Mucosa of stomach (tissue), 1 donor: ENCODE measurements around the gene TACR2.
A peak's percentile ranks its signal among the peaks of the same experiment; 100 is the strongest.

ENCODE experiments used
- H3K27me3 ChIP-seq: one replicate; pipeline ENCODE4 v1.7.0; 2013; ENCODE audit warnings: mild to moderate bottlenecking, low read length; ENCODE audit not compliant: control insufficient read depth, insufficient read depth
- H3K36me3 ChIP-seq: one replicate; pipeline ENCODE4 v1.7.0; 2013; ENCODE audit warnings: low read length; ENCODE audit not compliant: control insufficient read depth, insufficient read depth
- H3K4me1 ChIP-seq: one replicate; pipeline ENCODE4 v1.7.0; 2013; ENCODE audit warnings: mild to moderate bottlenecking, low read length; ENCODE audit not compliant: control insufficient read depth, insufficient read depth
- H3K4me3 ChIP-seq: one replicate; pipeline ENCODE4 v1.7.0; 2013; ENCODE audit warnings: low read length
- H3K9ac ChIP-seq: one replicate; pipeline ENCODE4 v1.7.0; 2013; ENCODE audit warnings: mild to moderate bottlenecking, low read length, moderate library complexity
- H3K9me3 ChIP-seq: one replicate; pipeline ENCODE4 v1.7.0; 2013; ENCODE audit warnings: mild to moderate bottlenecking, low read length, moderate library complexity; ENCODE audit not compliant: control insufficient read depth
- donor health status: Pancreatic carcinoma.

Gene TACR2

DNA sequence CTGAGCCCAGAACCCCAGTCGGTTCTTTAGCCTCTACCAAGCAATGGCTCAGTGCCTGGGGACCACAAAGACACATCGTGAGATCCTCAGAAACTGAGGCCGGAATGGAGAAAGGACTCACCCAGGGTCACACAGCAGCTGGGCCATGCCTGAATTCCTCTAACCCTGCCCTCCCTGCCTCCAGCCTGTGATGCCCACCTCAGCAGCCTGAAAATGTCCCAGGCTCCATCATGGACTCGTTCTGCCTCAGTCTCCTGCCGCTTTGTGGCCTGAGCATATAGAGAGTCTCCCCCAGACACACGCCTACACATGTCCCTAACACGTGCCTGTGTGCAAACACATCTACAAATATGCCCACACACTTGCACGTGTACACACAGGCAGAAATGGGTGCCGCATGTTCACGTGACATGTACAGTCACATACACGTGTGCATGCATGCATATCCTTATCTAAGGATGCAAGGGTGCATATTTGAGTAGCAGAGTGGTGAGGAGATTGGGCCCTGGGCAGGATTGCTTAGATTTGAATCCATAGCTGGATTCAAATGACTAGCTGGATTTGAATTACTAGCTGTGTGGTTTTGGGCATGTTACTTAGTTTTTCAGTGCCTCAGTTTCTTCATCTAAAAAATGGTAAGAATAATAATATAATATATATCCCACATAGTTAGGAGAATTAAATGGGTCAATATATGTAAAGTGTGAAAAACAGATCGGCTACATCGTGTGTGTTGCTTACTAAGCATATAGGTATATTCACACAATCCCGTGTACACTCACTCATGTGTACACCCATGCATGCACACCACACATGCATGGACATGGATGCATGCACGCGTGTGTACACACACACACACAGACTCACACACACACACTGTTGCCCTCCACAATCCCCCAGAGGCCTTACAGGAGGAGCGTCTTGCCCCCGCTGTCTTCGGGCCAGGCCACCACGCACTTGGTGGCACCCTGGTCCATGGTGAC, 2.4 kb downstream of the TACR2 start:
- H3K4me1 ChIP-seq = peaks cover 23% of the 10 kb centered on the region

DNA sequence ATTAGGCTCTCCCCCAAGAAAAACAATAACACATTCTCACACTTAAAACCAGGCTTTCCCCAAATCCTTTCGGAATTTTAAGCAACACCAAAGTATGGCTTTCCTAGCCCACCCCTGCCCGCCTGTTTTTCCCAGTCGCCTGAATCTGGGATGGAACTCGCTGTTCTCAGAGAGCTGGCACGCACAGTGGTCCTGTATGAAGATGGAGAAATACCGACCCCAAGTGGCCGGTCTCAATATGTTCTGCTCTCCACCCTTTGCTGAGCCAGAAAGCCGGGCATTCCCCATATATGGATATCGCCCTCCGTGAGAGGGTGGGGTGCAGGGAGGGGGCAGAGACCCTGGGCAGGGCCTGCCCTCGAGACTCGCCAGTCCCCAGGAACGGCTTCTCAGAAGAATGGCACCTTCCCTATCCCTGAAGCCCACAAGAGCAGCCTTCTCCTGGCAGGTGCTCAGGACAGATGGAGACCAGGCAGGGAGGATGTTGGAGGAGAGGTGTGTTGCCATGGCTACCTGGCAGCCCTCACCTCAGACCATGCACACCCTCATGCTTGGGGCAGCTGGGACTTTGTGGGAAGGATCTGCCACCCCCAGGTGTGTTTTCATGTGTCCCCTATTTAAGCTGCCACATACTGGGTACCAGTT, 3.4 kb downstream of the TACR2 start:
- H3K9ac ChIP-seq = no peak overlapping the region
- no peaks in the 10 kb centered on the region for H3K9me3 ChIP-seq
- H3K36me3 ChIP-seq = no peaks in the 10 kb centered on the region
- peaks cover 19% of the 10 kb centered on the region for H3K4me1 ChIP-seq
- no peaks in the 10 kb centered on the region for H3K27me3 ChIP-seq
- H3K4me3 ChIP-seq = no peak overlapping the region

More for the DNA sequence above, 2.4 kb downstream of the TACR2 start:
- Histone ChIP-seq H3K9me3 (no peaks in the 10 kb centered on the region), H3K27me3 (no peaks in the 10 kb centered on the region), H3K36me3 (no peaks in the 10 kb centered on the region), H3K4me3 (no peak overlapping the region), H3K9ac (no peak overlapping the region)

DNA sequence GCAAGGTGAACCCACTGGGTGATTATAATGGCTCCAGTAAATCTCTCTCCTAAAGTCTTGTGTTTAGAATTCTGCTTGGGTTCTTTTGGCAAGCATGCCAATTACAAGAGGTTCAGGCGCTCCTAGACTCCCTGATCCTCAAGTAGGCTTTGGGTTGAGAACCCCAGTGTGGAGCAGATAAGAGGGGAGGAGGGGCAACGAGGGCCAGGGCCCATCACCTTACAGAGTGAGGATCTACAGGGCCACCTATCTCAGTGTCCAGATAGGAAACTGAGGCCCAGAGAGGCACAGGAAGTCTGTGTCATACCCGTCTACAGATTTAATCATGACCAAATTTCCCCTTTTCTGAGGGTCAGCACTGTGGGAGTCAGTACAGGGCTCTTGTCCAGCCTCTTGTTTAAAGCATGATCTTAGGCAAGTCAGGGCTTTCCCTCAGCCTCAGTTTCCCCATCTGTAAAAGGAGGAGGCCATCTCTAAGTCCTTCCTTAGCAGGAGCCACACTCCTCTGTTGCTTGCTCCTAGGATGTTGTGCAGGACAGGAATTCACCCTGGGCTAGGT, 4.4 kb downstream of the TACR2 start:
- Histone ChIP-seq H3K27me3 (no peaks in the 10 kb centered on the region), H3K36me3 (no peaks in the 10 kb centered on the region), H3K4me1 (peaks cover 15% of the 10 kb centered on the region), H3K4me3 (no peak overlapping the region), H3K9me3 (no peaks in the 10 kb centered on the region), H3K9ac (no peak overlapping the region)

DNA sequence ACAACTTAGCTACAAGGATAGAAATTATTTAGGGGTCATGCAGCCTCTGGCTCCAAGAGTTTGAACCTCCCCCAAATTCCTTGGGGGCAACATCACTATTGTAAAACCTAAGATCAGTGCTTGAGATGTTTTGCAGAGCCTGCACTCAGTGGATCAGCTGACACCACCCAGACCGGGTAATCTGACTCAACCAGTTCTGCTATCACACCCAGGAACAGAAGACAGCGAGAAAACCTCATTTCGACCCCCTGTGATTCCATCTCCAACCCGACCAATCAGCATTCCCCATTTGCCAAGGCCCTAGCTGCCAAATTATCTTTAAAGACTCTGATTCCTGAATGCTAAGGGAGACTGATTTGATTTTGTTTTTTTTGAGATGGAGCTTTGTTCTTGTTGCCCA, 5.2 kb downstream of the TACR2 start:
- Histone ChIP-seq H3K4me3 (no peak overlapping the region), H3K27me3 (no peaks in the 10 kb centered on the region), H3K36me3 (no peaks in the 10 kb centered on the region), H3K9ac (no peak overlapping the region), H3K9me3 (no peaks in the 10 kb centered on the region), H3K4me1 (peaks cover 22% of the 10 kb centered on the region)

DNA sequence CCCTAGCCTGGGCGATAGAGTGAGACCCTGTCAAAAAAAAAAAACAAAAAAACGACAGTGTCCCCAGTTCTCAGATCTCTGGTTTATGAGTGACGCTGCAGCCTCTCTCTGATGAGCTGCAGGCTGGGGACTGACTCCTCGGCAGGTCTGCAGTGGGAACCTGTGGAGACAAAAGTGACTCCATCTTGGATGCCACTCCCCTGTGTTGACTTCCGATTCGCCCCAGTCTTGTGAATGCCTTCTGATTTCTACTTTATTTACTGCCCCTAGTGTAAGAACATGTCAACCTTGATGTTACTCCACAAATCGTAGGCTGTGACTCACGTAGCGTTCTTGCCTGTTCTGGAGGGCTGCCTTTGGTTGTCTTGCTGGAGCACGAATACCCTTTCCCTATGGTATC, 6.2 kb downstream of the TACR2 start:
- Histone ChIP-seq H3K27me3 (no peaks in the 10 kb centered on the region), H3K36me3 (no peaks in the 10 kb centered on the region), H3K4me3 (no peak overlapping the region), H3K9me3 (no peaks in the 10 kb centered on the region), H3K9ac (no peak overlapping the region), H3K4me1 (peaks cover 27% of the 10 kb centered on the region)

DNA sequence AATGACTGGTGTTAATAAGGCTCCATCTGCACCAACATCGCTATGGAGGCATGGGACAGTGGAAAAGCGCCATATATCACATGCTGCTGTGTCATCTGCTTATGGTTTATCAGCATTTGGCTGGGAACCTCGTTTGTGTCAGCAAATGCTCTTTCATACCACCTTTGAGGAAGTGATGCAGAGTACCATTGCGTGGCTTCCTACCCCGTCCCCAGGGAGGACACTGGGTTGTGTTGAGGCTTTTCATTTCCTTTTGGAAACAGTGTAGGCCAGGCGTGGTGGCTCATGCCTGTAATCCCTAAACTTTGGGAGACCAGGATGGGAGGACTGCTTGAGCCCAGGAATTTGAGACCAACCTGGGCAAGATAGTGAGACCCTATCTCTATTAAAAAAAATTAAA, 6.8 kb downstream of the TACR2 start:
- Histone ChIP-seq H3K27me3 (no peaks in the 10 kb centered on the region), H3K4me3 (no peak overlapping the region), H3K9me3 (no peaks in the 10 kb centered on the region), H3K4me1 (peaks cover 27% of the 10 kb centered on the region), H3K36me3 (no peaks in the 10 kb centered on the region), H3K9ac (no peak overlapping the region)

DNA sequence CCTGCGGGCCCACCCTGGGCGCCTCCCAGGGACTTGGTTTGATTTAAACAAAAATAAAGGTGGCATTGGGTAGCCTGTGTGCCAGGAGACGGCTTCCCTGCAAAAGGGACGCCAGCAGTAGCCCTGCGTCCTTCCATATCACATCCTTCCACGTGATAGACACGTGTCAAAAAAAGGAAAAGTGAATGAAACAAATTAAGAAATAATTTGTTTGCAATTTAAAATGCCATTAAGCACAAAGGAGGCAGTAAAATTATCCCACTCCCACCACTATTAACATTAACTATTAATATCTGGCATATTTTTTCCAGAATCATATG, 7.6 kb downstream of the TACR2 start:
- Histone ChIP-seq H3K4me1 (peaks cover 27% of the 10 kb centered on the region), H3K9ac (peak overlapping the region; percentile 33), H3K27me3 (no peaks in the 10 kb centered on the region), H3K9me3 (no peaks in the 10 kb centered on the region), H3K4me3 (no peak overlapping the region), H3K36me3 (no peaks in the 10 kb centered on the region)

DNA sequence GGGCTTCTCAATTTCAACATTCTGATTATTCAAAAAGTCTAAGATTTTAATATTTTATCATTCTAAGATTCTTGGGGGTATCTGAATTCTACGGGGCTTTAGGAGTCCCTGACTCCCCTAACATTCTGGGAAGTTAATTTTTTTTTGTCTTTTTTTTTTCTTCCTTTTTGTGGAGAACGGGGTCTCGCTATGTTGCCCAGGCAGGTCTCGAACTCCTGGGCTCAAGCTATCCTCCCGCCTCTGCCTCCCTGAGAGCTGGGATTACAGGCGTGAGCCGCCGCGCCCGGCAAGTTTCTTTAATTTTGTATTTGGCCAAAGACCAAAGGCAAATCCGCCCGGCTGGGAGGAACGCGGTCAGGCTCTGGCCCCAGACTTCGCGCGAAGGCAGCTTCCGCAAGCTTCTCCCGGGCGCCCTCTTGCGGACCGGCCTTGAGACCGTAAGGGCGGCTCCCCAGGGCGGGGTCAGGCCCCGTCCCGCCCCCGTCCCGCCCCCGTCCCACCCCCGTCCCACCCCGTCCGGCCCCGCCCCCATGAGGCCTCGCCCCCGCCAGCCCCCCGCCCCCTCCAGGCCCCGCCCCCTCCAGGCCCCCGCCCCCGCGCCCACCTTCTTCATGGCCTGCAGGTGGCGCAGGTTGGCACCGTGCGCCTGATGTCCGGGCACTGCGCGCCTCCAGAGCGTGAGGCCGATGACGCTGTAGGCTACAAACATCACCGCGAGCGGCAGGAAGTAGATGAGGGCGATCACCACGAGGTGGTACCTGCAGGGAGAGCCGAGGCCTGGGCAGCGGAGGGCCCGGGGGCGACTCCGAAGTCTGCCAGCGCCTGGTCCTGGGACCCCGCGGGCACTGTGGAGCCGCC, 8.2 kb downstream of the TACR2 start:
- peak overlapping the region; percentile 33 for H3K9ac ChIP-seq
- H3K27me3 ChIP-seq = no peaks in the 10 kb centered on the region
- peaks cover 27% of the 10 kb centered on the region for H3K4me1 ChIP-seq
- H3K9me3 ChIP-seq = no peaks in the 10 kb centered on the region
- H3K36me3 ChIP-seq = no peaks in the 10 kb centered on the region
- H3K4me3 ChIP-seq = no peak overlapping the region

DNA sequence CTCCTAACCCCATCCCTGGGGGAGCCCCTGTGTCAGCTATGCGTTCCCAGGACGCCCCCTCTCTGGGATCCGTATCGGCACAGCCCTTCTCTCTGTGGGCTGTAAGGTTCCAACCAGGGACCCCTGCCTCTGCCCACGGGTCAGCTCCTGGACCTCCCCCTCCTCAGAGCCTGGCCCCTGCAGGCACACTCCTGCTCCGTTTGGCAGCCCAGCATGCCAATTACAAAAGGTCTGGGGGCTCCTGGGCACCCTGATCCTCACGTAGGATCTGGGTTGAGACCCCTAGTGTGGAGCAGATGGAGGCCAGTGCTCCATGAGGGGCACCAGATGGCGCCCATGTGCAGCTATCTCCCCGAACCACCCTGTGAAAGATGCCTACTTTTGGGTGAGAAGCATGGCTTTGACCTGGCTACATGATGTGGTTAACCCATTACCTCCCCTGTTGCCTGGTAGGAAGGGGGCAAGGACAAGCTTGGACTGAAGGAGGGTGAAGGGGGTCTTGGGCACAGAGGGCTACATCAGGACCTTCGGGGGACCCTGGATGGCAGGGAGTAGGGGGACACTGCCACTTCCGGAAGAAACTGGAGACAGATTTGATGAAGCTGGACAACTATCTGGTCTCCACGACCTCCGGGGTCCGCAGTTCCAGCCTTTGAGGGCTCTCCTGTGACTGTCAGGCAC, 9.0 kb downstream of the TACR2 start:
- Histone ChIP-seq H3K9ac (no peak overlapping the region), H3K27me3 (no peaks in the 10 kb centered on the region)

DNA sequence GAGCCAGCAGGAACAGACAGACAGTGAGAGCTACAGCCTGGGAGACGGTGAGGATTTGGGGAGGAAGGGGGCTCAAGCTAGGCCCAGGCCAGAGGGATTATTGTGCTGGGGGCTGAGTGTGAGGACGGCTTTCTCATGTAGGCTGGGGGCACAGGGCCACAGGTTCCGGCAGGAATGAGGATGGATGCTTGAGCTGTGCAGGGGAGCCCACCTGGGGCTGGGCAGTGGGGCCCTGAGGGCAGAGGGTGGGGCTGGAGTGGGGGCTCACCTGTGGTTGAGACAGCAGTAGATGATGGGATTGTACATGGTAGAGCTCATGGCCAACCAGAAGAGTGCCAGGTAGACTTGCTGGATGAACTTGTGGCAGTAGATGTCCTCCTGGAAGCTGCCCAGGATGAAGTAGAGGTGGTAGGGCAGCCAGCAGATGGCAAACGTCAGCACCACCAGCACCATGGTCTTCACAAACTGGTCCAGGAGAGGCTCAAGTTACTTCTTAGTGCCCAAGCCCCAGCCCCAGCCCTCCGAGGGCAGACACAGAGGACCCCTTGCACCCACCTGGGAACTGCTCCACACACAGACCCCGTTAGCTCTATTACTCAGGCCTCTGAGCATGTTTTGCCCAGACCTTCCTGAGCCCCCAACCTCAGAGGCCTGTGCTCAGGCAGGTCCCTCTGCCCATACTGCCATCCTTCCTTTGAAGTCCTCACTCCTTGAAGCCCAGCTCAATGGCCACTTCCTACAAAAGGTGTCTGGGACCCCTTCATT, 9.7 kb downstream of the TACR2 start:
- peaks cover 4% of the 10 kb centered on the region for H3K36me3 ChIP-seq
- peaks cover 27% of the 10 kb centered on the region for H3K4me1 ChIP-seq
- H3K4me3 ChIP-seq = no peak overlapping the region
- H3K9ac ChIP-seq = peak overlapping the region; percentile 6
- H3K27me3 ChIP-seq = no peaks in the 10 kb centered on the region
- H3K9me3 ChIP-seq = no peaks in the 10 kb centered on the region

More for the DNA sequence above, 9.0 kb downstream of the TACR2 start:
- Histone ChIP-seq H3K9me3 (no peaks in the 10 kb centered on the region), H3K4me3 (no peak overlapping the region), H3K4me1 (peaks cover 27% of the 10 kb centered on the region), H3K36me3 (peaks cover 2% of the 10 kb centered on the region)
